ENCODE measurements around the gene ELAC2. TPM values are rescaled to one million over a fixed set of nuclear protein-coding genes. Genes with fewer than 3 reads are reported as not detected.

ELAC2 gene
- total RNA-seq, 1 experiment from 2014 or later: 84.5 TPM

DNA sequence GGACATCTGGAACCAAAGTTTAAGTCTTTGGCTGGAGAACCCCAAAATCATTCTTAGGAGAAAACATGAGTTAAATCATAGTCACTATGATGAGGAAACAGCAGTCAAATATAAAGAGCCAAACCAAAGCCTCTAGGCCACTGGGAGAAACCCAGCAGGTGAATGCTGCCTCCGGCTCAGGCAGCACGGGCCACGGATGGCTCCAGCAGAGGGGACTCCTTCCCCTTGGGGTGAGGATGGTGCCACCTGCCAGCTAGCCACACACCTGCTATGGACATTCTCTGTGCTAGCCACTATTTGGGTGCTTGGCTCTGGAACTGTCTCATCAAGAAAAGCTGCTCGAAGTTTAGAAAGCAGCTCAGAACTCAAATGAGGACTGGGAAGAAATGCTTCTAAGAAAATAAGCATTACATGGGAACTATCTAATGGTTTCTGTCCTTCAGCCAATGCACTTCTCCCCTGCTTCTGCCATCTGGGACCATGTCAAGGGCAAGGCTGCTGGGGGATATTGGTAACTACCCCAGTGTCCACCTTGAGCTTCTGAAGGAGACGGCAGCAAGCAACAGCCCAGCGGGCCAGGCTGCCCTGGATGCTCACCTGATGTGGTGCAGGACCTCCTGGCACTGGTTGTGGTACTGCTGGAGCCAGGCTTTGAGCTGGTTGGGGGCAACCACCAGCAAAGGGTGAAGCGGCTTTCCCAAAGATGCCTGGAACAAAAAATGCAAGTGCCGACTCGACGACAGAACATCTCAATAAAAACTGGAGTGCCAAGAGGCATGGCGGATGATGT lies 22.5 kb downstream of the ELAC2 start:
- no peaks in the 10 kb centered on the region for H3K27me3 ChIP-seq (ENCODE audit: insufficient read depth, low read length)
- no peaks in the 10 kb centered on the region for H3K4me1 ChIP-seq (ENCODE audit: control insufficient read depth in 1 of 2, insufficient read depth in 2 of 2, low read length in 2 of 2)
- TF ChIP-seq SP1 (IDR thresholded peaks at IDR 0.05; ENCODE audit: low read depth) (no peak), RAD21 (IDR thresholded peaks at IDR 0.05; ENCODE audit: low read depth) (no peak)
- peaks cover 62 to 75% of the 10 kb centered on the region in 2 experiments; a peak in 3 of 4 replicates for H3K36me3 ChIP-seq (ENCODE audit: control insufficient read depth in 1 of 2, insufficient read depth in 2 of 2, low read length in 2 of 2)
- BruUV-seq (replicated peaks): no TSS peak
- ATAC-seq (no peak), DNase-seq (ENCODE audit: low read depth, low spot score) (no peak)
- no peaks in the 10 kb centered on the region for H4K20me1 ChIP-seq (ENCODE audit: insufficient read depth)
- intact Hi-C loops (cut with micrococcal nuclease): no loop called here
- ChIA-PET POLR2A (no interaction called here), CTCF (no interaction called here), RAD21 (ENCODE audit: low non-redundant PET in 1 of 2, low total read pairs in 2 of 2, uncharacterized antibody in 2 of 2, unreplicated experiment in 2 of 2) (no interaction called here)
- no peak overlapping the region for H3K9ac ChIP-seq (ENCODE audit: low read length)
- H2AFZ ChIP-seq (ENCODE audit: low read depth, low read length, poor library complexity, severe bottlenecking): no peak overlapping the region
- H3K79me2 ChIP-seq (ENCODE audit: insufficient read depth, low read length): 0 out of 2 replicates have a peak, but pooled peaks cover 3% of the 10 kb centered on the region
- H3K9me3 ChIP-seq (ENCODE audit: control insufficient read depth in 1 of 2, insufficient read depth in 1 of 2, low read depth in 1 of 2, low read length in 2 of 2): no peaks in the 10 kb centered on the region
- H3K4me2 ChIP-seq (ENCODE audit: low read length): no peak overlapping the region
- H3K4me3 ChIP-seq (replicated peaks in 1 of 2; ENCODE audit: low read depth in 1 of 2, low read length in 2 of 2): no peak overlapping the region
- H3K27ac ChIP-seq (ENCODE audit: low read depth, low read length): no peak overlapping the region
- H3K9me2 ChIP-seq (ENCODE audit: insufficient read depth): no peaks in the 10 kb centered on the region

DNA sequence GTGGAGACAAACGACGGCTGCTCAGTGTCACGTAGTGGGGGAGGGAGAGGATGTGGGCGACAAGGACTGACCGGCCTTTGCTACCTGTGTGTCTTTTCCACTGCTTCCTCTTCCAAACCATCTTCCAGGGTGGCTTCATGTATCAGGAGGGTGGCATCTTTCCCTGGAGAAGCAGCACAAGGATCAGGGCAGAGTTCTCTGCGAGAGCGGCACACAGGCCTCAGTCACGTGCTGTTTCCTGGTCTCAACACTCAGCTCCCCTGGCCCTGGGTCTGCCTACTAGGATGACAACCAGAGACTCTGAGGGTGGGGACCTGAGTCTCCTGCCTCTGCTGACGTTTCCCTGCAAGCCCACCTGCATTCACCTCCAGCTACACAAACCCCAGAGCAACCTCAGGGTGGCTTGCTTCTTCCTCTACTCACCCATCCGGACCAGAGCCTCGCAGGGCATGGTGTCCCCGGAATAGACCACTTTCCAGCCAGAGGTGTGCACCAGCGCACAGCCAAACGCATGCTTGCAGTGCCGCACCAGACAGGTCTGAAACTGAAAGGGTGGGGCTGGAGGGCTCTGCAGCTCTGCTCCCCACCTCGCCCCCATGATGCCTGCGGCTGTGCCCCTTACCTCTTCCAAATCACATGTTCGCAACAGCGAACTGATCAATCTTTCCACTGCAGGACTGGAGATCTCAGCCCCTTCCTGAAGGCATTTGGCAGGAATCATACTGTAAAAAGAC lies 23.3 kb downstream of the ELAC2 start:
- H3K4me1 ChIP-seq (ENCODE audit: control insufficient read depth in 1 of 2, insufficient read depth in 2 of 2, low read length in 2 of 2): no peaks in the 10 kb centered on the region
- ChIA-PET POLR2A (no interaction called here), CTCF (no interaction called here), RAD21 (ENCODE audit: low non-redundant PET in 1 of 2, low total read pairs in 2 of 2, uncharacterized antibody in 2 of 2, unreplicated experiment in 2 of 2) (no interaction called here)
- no peak overlapping the region for H2AFZ ChIP-seq (ENCODE audit: low read depth, low read length, poor library complexity, severe bottlenecking)
- H3K36me3 ChIP-seq (ENCODE audit: control insufficient read depth in 1 of 2, insufficient read depth in 2 of 2, low read length in 2 of 2): peaks cover 57 to 70% of the 10 kb centered on the region in 2 experiments; a peak in 3 of 4 replicates
- no peak overlapping the region for H3K4me2 ChIP-seq (ENCODE audit: low read length)
- intact Hi-C loops (cut with micrococcal nuclease): no loop called here
- H4K20me1 ChIP-seq (ENCODE audit: insufficient read depth): no peaks in the 10 kb centered on the region
- no peaks in the 10 kb centered on the region for H3K9me2 ChIP-seq (ENCODE audit: insufficient read depth)
- no peaks in the 10 kb centered on the region for H3K9me3 ChIP-seq (ENCODE audit: control insufficient read depth in 1 of 2, insufficient read depth in 1 of 2, low read depth in 1 of 2, low read length in 2 of 2)
- no peak overlapping the region for H3K9ac ChIP-seq (ENCODE audit: low read length)
- no peaks in the 10 kb centered on the region for H3K27me3 ChIP-seq (ENCODE audit: insufficient read depth, low read length)
- H3K4me3 ChIP-seq (replicated peaks in 1 of 2; ENCODE audit: low read depth in 1 of 2, low read length in 2 of 2): no peak overlapping the region
- ATAC-seq (no peak), DNase-seq (ENCODE audit: low read depth, low spot score) (no peak)
- H3K27ac ChIP-seq (ENCODE audit: low read depth, low read length): no peak overlapping the region
- BruUV-seq (replicated peaks): no TSS peak
- H3K79me2 ChIP-seq (ENCODE audit: insufficient read depth, low read length): no peaks in the 10 kb centered on the region
- no peak for TF ChIP-seq EZH2phosphoT487 (IDR thresholded peaks at IDR 0.05; ENCODE audit: borderline replicate concordance)
- TF ChIP-seq, protein P1, sequence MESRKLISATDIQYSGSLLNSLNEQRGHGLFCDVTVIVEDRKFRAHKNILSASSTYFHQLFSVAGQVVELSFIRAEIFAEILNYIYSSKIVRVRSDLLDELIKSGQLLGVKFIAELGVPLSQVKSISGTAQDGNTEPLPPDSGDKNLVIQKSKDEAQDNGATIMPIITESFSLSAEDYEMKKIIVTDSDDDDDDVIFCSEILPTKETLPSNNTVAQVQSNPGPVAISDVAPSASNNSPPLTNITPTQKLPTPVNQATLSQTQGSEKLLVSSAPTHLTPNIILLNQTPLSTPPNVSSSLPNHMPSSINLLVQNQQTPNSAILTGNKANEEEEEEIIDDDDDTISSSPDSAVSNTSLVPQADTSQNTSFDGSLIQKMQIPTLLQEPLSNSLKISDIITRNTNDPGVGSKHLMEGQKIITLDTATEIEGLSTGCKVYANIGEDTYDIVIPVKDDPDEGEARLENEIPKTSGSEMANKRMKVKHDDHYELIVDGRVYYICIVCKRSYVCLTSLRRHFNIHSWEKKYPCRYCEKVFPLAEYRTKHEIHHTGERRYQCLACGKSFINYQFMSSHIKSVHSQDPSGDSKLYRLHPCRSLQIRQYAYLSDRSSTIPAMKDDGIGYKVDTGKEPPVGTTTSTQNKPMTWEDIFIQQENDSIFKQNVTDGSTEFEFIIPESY (IDR thresholded peaks at IDR 0.05; ENCODE audit: extremely low read depth, insufficient replicate concordance, low read length): no peak
- no peak for TF ChIP-seq POLR2A (IDR thresholded peaks at IDR 0.05; ENCODE audit: borderline replicate concordance, extremely low read depth, insufficient read depth, insufficient read length)
- TF ChIP-seq, protein P2, sequence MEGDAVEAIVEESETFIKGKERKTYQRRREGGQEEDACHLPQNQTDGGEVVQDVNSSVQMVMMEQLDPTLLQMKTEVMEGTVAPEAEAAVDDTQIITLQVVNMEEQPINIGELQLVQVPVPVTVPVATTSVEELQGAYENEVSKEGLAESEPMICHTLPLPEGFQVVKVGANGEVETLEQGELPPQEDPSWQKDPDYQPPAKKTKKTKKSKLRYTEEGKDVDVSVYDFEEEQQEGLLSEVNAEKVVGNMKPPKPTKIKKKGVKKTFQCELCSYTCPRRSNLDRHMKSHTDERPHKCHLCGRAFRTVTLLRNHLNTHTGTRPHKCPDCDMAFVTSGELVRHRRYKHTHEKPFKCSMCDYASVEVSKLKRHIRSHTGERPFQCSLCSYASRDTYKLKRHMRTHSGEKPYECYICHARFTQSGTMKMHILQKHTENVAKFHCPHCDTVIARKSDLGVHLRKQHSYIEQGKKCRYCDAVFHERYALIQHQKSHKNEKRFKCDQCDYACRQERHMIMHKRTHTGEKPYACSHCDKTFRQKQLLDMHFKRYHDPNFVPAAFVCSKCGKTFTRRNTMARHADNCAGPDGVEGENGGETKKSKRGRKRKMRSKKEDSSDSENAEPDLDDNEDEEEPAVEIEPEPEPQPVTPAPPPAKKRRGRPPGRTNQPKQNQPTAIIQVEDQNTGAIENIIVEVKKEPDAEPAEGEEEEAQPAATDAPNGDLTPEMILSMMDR (IDR thresholded peaks at IDR 0.05 in 2 of 3, conservative IDR thresholded peaks at IDR 0.05 in 1 of 3; ENCODE audit: borderline replicate concordance in 1 of 3, insufficient read depth in 1 of 3, low read depth in 2 of 3, low read length in 2 of 3): no peak
- TF ChIP-seq JUND (IDR thresholded peaks at IDR 0.05): no peak
- TF ChIP-seq CBX3 (IDR thresholded peaks at IDR 0.05; ENCODE audit: low read depth): no peak
- no peak for TF ChIP-seq EZH2 (IDR thresholded peaks at IDR 0.05)
- TF ChIP-seq ZNF274 (IDR thresholded peaks at IDR 0.05; ENCODE audit: low read depth, low read length): no peak
- no peak for TF ChIP-seq YY1 (IDR thresholded peaks at IDR 0.05; ENCODE audit: extremely low read depth, insufficient replicate concordance, low read depth, low read length)
- TF ChIP-seq ELF1 (IDR thresholded peaks at IDR 0.05; ENCODE audit: borderline replicate concordance, low read depth): no peak
- no peak for TF ChIP-seq POLR2AphosphoS5 (IDR thresholded peaks at IDR 0.05; ENCODE audit: low read depth, low read length)
- TF ChIP-seq, protein P3, sequence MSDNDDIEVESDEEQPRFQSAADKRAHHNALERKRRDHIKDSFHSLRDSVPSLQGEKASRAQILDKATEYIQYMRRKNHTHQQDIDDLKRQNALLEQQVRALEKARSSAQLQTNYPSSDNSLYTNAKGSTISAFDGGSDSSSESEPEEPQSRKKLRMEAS (IDR thresholded peaks at IDR 0.05): no peak
- no peak for TF ChIP-seq FOSL1 (IDR thresholded peaks at IDR 0.05; ENCODE audit: low read depth)

Measured in HCT116 (cell line).